Activated naive CD4-positive, alpha-beta T cell treated with anti-CD3 and anti-CD28 coated beads, Interleukin-2, amount 50 U/mL, for 24 hours (primary cell): ENCODE results near the gene ATP9A.
A peak's percentile ranks its signal among the peaks of the same experiment; 100 is the strongest.

Experiments used
- H3K27ac Mint-ChIP-seq: one replicate; pipeline ENCODE4 v1.8.0; 2021; ENCODE audit warnings: mild to moderate bottlenecking, mixed read lengths
- H3K27me3 Mint-ChIP-seq: one replicate; pipeline ENCODE4 v1.8.0; 2021; ENCODE audit warnings: mixed read lengths
- H3K36me3 Mint-ChIP-seq: one replicate; pipeline ENCODE4 v1.8.0; 2021; ENCODE audit warnings: mixed read lengths
- H3K4me1 Mint-ChIP-seq: one replicate; pipeline ENCODE4 v1.8.0; 2021; ENCODE audit warnings: mixed read lengths
- H3K4me3 Mint-ChIP-seq: one replicate; pipeline ENCODE4 v1.8.0; 2021; ENCODE audit warnings: mild to moderate bottlenecking, mixed read lengths
- H3K9me3 Mint-ChIP-seq: one replicate; pipeline ENCODE4 v1.8.0; 2021; ENCODE audit warnings: mixed read lengths

The ATP9A gene

DNA sequence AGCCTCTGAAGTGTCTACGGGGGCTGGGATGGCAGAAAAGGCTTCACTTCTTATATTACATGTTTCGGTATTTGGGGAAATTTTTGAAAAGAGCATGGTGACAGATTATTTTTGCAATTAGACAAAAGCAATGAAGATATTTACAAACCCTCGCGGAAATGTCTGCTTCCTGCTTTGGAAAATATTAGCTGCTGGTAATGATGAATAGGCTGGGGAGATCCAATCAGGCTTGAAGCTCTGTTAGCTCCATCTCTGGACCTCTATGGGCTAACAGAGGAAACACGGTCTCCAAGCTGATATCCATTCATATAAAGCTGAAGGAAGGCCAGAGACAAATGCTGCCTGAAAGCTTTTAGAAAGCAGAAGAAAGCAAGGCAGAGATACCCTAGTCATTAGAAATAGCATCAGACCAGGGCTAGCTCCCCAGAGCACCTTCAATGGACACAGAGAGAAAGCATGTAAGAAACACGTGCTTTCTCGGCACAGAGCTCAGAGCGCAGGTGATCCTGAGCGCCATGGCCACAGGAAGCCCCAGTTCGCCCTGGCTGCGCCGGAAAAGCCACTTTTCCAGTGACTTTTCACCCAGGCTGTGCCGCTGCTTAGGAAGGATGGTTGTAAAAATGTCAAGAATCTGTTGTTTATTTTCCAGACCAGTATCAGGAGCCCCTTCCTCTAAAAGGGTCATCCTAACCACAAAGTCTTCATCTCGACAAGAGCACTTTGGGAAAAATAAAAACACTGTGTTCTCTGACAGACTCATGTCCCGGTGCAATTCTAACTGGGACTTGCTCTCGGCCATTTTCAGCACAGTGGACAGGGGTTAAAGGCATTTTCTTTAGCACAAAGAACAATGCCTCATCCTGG lies 157.2 kb downstream of the ATP9A start:
- Mint-ChIP-seq H3K36me3 (no peaks in the 10 kb centered on the region), H3K27me3 (no peaks in the 10 kb centered on the region), H3K27ac (no peak overlapping the region), H3K4me1 (no peaks in the 10 kb centered on the region), H3K4me3 (no peak overlapping the region), H3K9me3 (no peaks in the 10 kb centered on the region)

- Mint-ChIP-seq H3K4me1 (no peaks in the 10 kb centered on the region), H3K27ac (peak overlapping the region; percentile 42), H3K27me3 (no peaks in the 10 kb centered on the region), H3K36me3 (no peaks in the 10 kb centered on the region), H3K4me3 (no peak overlapping the region), H3K9me3 (no peaks in the 10 kb centered on the region)
Measured at GRCh38 chr20:51610111-51610510, 158.1 kb downstream of the ATP9A start.

DNA sequence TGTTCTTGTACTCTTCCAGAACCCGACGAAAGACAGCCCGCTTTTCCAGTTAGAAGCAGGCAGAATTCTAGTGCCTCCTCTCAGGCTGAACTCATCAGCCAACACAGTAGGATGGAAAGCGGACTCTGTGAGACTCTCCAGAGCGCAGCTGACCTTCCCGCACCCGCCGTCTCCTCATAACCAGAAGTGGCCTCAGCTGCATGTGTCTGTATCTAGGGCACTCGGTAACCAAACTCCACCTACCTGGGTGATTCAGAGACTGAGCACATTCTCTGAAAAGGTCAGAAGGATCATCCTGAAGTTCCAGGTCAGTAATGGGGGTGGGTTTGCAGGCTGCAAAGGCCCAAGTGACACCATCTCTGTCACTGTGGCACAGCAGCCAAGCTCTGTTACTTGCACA lies 158.9 kb downstream of the ATP9A start:
- Mint-ChIP-seq H3K36me3 (no peaks in the 10 kb centered on the region), H3K27ac (peak overlapping the region; percentile 51), H3K27me3 (no peaks in the 10 kb centered on the region), H3K4me1 (no peaks in the 10 kb centered on the region), H3K4me3 (no peak overlapping the region), H3K9me3 (no peaks in the 10 kb centered on the region)

DNA sequence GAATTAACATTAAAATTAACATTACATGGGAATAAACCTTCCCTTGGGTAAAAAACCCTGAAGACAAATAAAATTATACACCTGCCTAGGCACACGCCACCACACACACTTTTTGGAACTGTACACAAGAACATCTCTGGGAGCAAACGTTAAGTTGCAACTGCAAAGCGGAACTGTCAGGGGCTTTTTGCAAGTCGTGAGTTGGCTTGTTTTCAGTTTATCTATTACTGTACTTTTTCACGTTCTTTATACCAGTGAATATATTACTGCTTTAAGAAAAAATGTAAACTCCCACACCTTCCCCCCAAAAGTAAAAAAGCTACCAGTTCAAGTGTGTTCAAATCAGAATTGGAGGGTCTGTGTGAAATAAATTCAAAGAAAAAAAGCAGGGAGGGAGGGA lies 160.1 kb downstream of the ATP9A start:
- Mint-ChIP-seq H3K9me3 (no peaks in the 10 kb centered on the region), H3K4me1 (no peaks in the 10 kb centered on the region), H3K36me3 (no peaks in the 10 kb centered on the region), H3K4me3 (no peak overlapping the region), H3K27me3 (no peaks in the 10 kb centered on the region), H3K27ac (no peak overlapping the region)

DNA sequence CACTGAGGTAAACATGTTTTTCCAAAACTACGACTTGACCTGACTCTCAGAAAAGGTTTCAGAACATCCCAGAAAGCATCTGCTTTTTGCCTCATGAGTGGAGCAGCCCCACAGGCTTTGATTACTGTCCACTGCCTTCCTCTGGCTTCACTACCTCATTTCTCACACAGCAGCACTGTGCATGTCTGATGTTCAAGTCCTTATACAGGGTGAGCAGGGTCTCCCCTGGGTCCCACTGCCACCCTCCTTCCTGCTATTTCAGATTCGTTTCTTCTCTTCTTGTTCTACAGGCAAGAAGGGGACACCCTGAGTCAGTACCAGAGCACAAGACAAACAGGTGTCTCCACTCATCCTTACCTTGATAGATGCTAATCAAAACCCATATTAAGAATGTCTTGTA lies 161.0 kb downstream of the ATP9A start:
- Mint-ChIP-seq H3K4me3 (no peak overlapping the region), H3K27me3 (no peaks in the 10 kb centered on the region), H3K9me3 (no peaks in the 10 kb centered on the region), H3K36me3 (no peaks in the 10 kb centered on the region), H3K4me1 (no peaks in the 10 kb centered on the region), H3K27ac (no peak overlapping the region)

GRCh38 chr20:51604851-51605250 lies 163.3 kb downstream of the ATP9A start:
- no peak overlapping the region for H3K4me3 Mint-ChIP-seq
- H3K27ac Mint-ChIP-seq, result no peak overlapping the region
- no peaks in the 10 kb centered on the region for H3K27me3 Mint-ChIP-seq

DNA sequence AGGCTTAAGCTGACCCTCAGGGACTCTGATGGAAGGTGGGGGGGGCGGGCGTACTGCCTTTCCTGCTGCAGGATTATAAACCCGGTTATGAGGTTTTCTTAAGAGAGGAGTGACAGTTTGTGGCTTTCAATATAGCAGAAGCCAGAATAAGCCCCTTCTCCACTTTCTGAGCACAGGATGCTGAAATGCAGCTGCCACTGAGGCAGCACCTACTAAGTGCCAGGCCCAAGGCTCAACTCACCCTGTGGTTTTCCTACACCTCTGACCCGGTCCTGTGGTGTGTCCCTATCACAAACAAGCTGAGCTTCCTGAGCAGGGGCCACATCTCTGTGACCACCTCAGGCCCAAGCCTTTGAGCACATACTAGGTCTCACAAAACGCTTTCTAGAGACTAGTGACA lies 166.1 kb downstream of the ATP9A start:
- no peak overlapping the region for H3K4me3 Mint-ChIP-seq
- no peaks in the 10 kb centered on the region for H3K27me3 Mint-ChIP-seq
- H3K9me3 Mint-ChIP-seq, result no peaks in the 10 kb centered on the region
- H3K4me1 Mint-ChIP-seq, result peaks cover 9% of the 10 kb centered on the region
- H3K27ac Mint-ChIP-seq, result no peak overlapping the region
- no peaks in the 10 kb centered on the region for H3K36me3 Mint-ChIP-seq

More at GRCh38 chr20:51604851-51605250, 163.3 kb downstream of the ATP9A start:
- H3K36me3 Mint-ChIP-seq, result no peaks in the 10 kb centered on the region
- H3K4me1 Mint-ChIP-seq, result no peaks in the 10 kb centered on the region
- H3K9me3 Mint-ChIP-seq, result no peaks in the 10 kb centered on the region

GRCh38 chr20:51600950-51601349 lies 167.2 kb downstream of the ATP9A start:
- H3K4me1 Mint-ChIP-seq, result peaks cover 14% of the 10 kb centered on the region
- no peak overlapping the region for H3K27ac Mint-ChIP-seq
- H3K4me3 Mint-ChIP-seq, result no peak overlapping the region

DNA sequence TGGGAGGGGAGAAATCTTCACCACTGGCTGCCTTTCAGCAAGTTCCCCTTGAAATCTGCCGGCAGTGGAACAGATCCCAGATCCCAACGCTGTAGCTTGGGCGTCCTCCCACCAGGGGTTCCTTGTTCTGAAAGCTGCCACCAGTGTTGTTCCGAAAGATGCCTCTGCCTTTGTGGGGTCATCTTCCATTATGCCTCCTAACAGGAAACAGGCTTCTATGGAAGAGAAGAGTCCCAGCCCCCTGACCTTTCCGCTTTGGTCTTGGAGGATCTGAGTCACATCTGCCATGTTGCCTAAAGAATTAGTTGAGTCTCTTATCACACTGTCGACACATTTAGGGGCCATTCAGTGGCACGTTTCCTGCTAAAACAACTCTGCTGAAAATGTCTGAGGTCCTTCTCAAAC lies 168.2 kb downstream of the ATP9A start:
- H3K4me3 Mint-ChIP-seq, result no peak overlapping the region
- peaks cover 17% of the 10 kb centered on the region for H3K4me1 Mint-ChIP-seq
- no peaks in the 10 kb centered on the region for H3K9me3 Mint-ChIP-seq
- H3K36me3 Mint-ChIP-seq, result no peaks in the 10 kb centered on the region
- H3K27ac Mint-ChIP-seq, result no peak overlapping the region
- H3K27me3 Mint-ChIP-seq, result no peaks in the 10 kb centered on the region

More at GRCh38 chr20:51600950-51601349, 167.2 kb downstream of the ATP9A start:
- H3K27me3 Mint-ChIP-seq, result no peaks in the 10 kb centered on the region
- H3K36me3 Mint-ChIP-seq, result no peaks in the 10 kb centered on the region
- no peaks in the 10 kb centered on the region for H3K9me3 Mint-ChIP-seq

DNA sequence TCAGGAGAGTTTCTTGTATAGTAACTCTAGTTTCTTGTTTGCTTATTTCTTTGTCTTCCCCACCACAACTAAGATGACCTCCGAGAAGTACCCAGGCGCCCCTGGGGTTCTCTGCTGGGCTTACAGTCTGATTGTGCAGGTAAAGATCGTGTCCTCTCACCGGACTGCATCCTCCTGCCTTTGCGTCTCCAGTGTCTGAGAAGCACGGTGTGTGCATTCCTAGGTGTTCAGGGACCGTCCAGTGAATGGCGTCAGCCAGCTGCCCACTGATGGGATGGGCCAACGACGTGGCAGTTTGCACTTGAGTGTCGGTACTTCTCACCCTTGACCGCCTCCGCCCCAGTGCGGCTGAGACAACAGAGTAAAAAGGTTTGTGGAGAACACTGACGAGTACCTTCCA lies 169.6 kb downstream of the ATP9A start:
- H3K4me1 Mint-ChIP-seq, result peaks cover 27% of the 10 kb centered on the region
- no peaks in the 10 kb centered on the region for H3K36me3 Mint-ChIP-seq
- H3K4me3 Mint-ChIP-seq, result no peak overlapping the region
- H3K27me3 Mint-ChIP-seq, result no peaks in the 10 kb centered on the region
- no peak overlapping the region for H3K27ac Mint-ChIP-seq
- H3K9me3 Mint-ChIP-seq, result no peaks in the 10 kb centered on the region

DNA sequence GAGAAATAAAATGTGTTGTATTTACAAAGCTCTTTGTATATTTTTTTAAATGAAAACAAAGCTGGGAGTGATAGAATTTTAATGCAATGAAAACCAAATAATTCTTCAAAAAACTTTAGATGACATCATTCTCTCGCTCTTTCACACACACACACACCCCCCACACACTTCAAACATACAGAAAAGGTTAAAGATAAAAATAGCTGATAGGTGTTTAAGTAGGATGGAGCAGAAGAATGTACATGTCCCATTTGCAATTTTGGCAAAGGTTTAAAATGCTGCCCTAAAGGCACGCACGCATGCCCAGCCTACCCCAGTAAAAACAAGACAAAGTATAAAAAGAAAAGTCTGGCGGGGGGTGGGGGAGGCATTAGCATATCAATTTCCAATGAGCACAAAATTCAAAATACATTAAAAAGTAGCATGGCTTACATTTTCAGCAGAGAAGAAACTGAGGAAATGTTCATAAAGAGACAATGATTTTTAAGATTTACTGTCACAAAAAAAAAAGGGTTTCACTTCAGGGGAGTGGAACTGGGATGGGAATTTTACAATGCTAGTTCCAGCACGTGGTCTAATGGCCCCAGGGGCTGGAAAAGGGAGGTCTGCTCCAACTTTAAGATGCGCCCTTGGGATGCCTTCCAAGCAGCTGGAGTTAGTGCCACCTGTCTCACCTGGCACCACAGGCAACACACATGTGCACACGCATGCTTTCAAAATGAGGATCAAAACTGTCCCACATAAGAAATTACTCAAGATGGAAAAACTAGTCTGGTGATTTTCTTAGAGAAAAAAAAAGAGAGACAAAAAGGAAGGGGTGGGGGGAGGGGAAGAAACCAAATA lies 170.6 kb downstream of the ATP9A start:
- H3K27ac Mint-ChIP-seq, result no peak overlapping the region
- H3K36me3 Mint-ChIP-seq, result no peaks in the 10 kb centered on the region
- peaks cover 27% of the 10 kb centered on the region for H3K4me1 Mint-ChIP-seq
- no peaks in the 10 kb centered on the region for H3K9me3 Mint-ChIP-seq
- no peaks in the 10 kb centered on the region for H3K27me3 Mint-ChIP-seq
- H3K4me3 Mint-ChIP-seq, result no peak overlapping the region

- H3K9me3 Mint-ChIP-seq, result no peaks in the 10 kb centered on the region
- no peak overlapping the region for H3K27ac Mint-ChIP-seq
- H3K36me3 Mint-ChIP-seq, result no peaks in the 10 kb centered on the region
- H3K4me3 Mint-ChIP-seq, result no peak overlapping the region
- peaks cover 27% of the 10 kb centered on the region for H3K4me1 Mint-ChIP-seq
- H3K27me3 Mint-ChIP-seq, result no peaks in the 10 kb centered on the region
Measured at GRCh38 chr20:51596668-51597388, 171.4 kb downstream of the ATP9A start.

DNA sequence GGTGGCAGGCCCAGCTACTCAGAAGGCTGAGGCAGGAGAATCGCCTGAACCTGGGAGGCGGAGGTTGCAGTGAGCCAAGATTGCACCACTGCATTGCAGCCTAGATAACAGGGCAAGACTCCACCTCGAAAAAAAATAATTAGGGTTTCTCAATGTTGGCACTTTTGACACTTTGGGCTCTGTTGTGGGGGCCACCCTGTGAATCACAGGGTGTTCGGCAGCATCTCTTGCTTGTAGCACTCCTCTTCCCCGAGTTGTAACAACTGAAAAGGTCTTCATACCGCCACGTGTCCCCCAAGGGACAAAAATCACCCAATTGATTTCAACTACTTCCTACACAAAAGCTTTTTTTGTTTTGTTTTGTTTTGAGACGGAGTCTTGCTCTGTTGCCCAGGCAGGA lies 172.4 kb downstream of the ATP9A start:
- Mint-ChIP-seq H3K9me3 (no peaks in the 10 kb centered on the region), H3K4me3 (no peak overlapping the region), H3K36me3 (no peaks in the 10 kb centered on the region), H3K27me3 (no peaks in the 10 kb centered on the region), H3K4me1 (peaks cover 27% of the 10 kb centered on the region), H3K27ac (no peak overlapping the region)

GRCh38 chr20:51595058-51595532 lies 173.1 kb downstream of the ATP9A start:
- Mint-ChIP-seq H3K36me3 (no peaks in the 10 kb centered on the region), H3K27me3 (no peaks in the 10 kb centered on the region), H3K9me3 (no peaks in the 10 kb centered on the region), H3K4me1 (peaks cover 27% of the 10 kb centered on the region), H3K27ac (peak overlapping the region; percentile 87), H3K4me3 (peak overlapping the region; percentile 20)

GRCh38 chr20:51594236-51595057 lies 173.7 kb downstream of the ATP9A start:
- Mint-ChIP-seq H3K36me3 (no peaks in the 10 kb centered on the region), H3K4me1 (peaks cover 27% of the 10 kb centered on the region), H3K27me3 (no peaks in the 10 kb centered on the region), H3K27ac (peak overlapping the region; percentile 87), H3K9me3 (no peaks in the 10 kb centered on the region), H3K4me3 (peak overlapping the region; percentile 20)
